Gastroesophageal sphincter (tissue), 4 donors: ENCODE results near the gene MFN2. TPM values are rescaled to one million over a fixed set of nuclear protein-coding genes. Genes with fewer than 3 reads are reported as not detected.
A peak's percentile ranks its signal among the peaks of the same experiment; 100 is the strongest.
"Not testable (repeated sequence)": the region's sequence is repeated elsewhere in the genome, so short reads cannot be mapped to it uniquely, and the experiment has no call there.

Experiments
- ATAC-seq: fragments of 150-250 bp; one replicate; pipeline ENCODE4 v1.9.1; 2016; ENCODE audit warnings: mild to moderate bottlenecking, moderate library complexity
- H3K27ac ChIP-seq, 4 donors: fragments of 200-600 bp; sonication (generic) in 3 of 4; 1 replicate in 3 of 4; 2 replicates in 1 of 4; pipeline ENCODE4 v1.5.1; 2016 to 2019
- H3K27me3 ChIP-seq: fragments of 200-600 bp; sonication (generic); one replicate; pipeline ENCODE4 v1.5.1; 2019
- H3K36me3 ChIP-seq, 2 donors: fragments of 200-600 bp; sonication (generic); one replicate each; pipeline ENCODE4 v1.5.1; 2019; ENCODE audit warnings: control low read depth in 1 of 2
- H3K4me1 ChIP-seq, 3 donors: fragments of 200-600 bp; sonication (generic); 1 replicate in 2 of 3; 2 replicates in 1 of 3; pipeline ENCODE4 v1.5.1; 2016 to 2019; ENCODE audit warnings: control low read depth in 2 of 3
- H3K4me3 ChIP-seq, 2 donors: fragments of 200-600 bp; sonication (generic); one replicate each; pipeline ENCODE4 v1.5.1; 2019; ENCODE audit warnings: mild to moderate bottlenecking in 1 of 2, moderate library complexity in 1 of 2
- H3K9me3 ChIP-seq, 3 donors: fragments of 200-600 bp; sonication (generic); one replicate each; pipeline ENCODE4 v1.5.1; 2017 to 2019; ENCODE audit warnings: control low read depth in 2 of 3
- CTCF ChIP-seq, 4 experiments: fragments of 200-600 bp in 2 of 4; fragments of 450-650 bp in 2 of 4; sonication (generic) in 1 of 4; IDR thresholded peaks; one replicate each; pipeline ENCODE4 v1.5.1; 2017 to 2019; ENCODE audit warnings: antibody characterized with exemption in 4 of 4, mild to moderate bottlenecking in 2 of 4, moderate library complexity in 2 of 4
- EP300 ChIP-seq: sonication (generic); formaldehyde crosslinking; IDR thresholded peaks from one replicate; pipeline ENCODE4 v1.6.1; 2017; ENCODE audit warnings: antibody characterized with exemption, mild to moderate bottlenecking
- POLR2A ChIP-seq, 2 donors: fragments of 450-650 bp; IDR thresholded peaks; one replicate each; pipeline ENCODE4 v1.6.1; 2017; ENCODE audit warnings: antibody characterized with exemption in 2 of 2, mild to moderate bottlenecking in 2 of 2, moderate library complexity in 1 of 2
- POLR2AphosphoS5 ChIP-seq: sonication (generic); formaldehyde crosslinking; IDR thresholded peaks from one replicate; pipeline ENCODE4 v1.6.1; 2017; ENCODE audit warnings: antibody characterized with exemption
- WGBS, 2 donors: methylation state at CpG; one replicate each; pipeline ENCODE4 v1.1.5; 2018; ENCODE audit warnings: low coverage in 1 of 2; 5-methylcytosine and 5-hydroxymethylcytosine counted together
- total RNA-seq, 4 donors: library from RNA; depleted of rRNA; stranded (reverse); fragments of >200 nt; gene quantifications; one replicate each; pipeline ENCODE4 v1.1.0, GENCODE V29; 2016

Gene MFN2
- total RNA-seq, 4 donors from 2014 or later = 117 to 236 (median 186) TPM

GRCh38 chr1:12029720-12030339 is 49.6 kb downstream of the MFN2 start:
- peaks cover 0 to 75% of the 10 kb centered on the region in 2 donors for H3K36me3 ChIP-seq
- H3K4me1 ChIP-seq = no peaks in the 10 kb centered on the region
- no peak overlapping the region for H3K27ac ChIP-seq
- WGBS, 2 donors = 50% methylated on average over 2 of the region's 32 CpGs; no CpG with 5 or more reads in 1 of the 2 donors
- no peaks in the 10 kb centered on the region for H3K9me3 ChIP-seq
- TF ChIP-seq POLR2AphosphoS5 (no peak), EP300 (no peak), CTCF (IDR thresholded peaks at IDR 0.05) (no peak), POLR2A (IDR thresholded peaks at IDR 0.05) (no peak)
- no peak for ATAC-seq
- H3K27me3 ChIP-seq = no peaks in the 10 kb centered on the region
- no peak overlapping the region for H3K4me3 ChIP-seq

- peak; percentile 59 for ATAC-seq
- 56 to 100% methylated on average over 1 of the region's 20 CpGs for WGBS, 2 donors
- no peak overlapping the region for H3K4me3 ChIP-seq
- H3K4me1 ChIP-seq = no peaks in the 10 kb centered on the region
- peaks cover 0 to 60% of the 10 kb centered on the region in 2 donors for H3K36me3 ChIP-seq
- no peaks in the 10 kb centered on the region for H3K9me3 ChIP-seq
- TF ChIP-seq CTCF (IDR thresholded peaks at IDR 0.05) (peak in 3 of 4 experiments; percentile 46 to 67 (median 47)), POLR2AphosphoS5 (no peak), POLR2A (IDR thresholded peaks at IDR 0.05) (no peak)
- no peak overlapping the region for H3K27ac ChIP-seq
- no peaks in the 10 kb centered on the region for H3K27me3 ChIP-seq
Observed at GRCh38 chr1:12031039-12031980, 51.1 kb downstream of the MFN2 start.

GRCh38 chr1:12032161-12032621 is 51.9 kb downstream of the MFN2 start:
- TF ChIP-seq POLR2A (IDR thresholded peaks at IDR 0.05) (no peak), POLR2AphosphoS5 (no peak), CTCF (IDR thresholded peaks at IDR 0.05) (no peak), EP300 (no peak)
- H3K27me3 ChIP-seq = no peaks in the 10 kb centered on the region
- no peaks in the 10 kb centered on the region for H3K4me1 ChIP-seq
- H3K4me3 ChIP-seq = no peak overlapping the region
- 75 to 85% methylated on average over 2 to 8 of the region's 10 CpGs for WGBS, 2 donors
- H3K9me3 ChIP-seq = no peaks in the 10 kb centered on the region
- H3K36me3 ChIP-seq = peaks cover 0 to 51% of the 10 kb centered on the region in 2 donors
- ATAC-seq = no peak
- no peak overlapping the region for H3K27ac ChIP-seq

- WGBS, 2 donors = 79 to 95% methylated on average over 2 to 4 of the region's 5 CpGs
- H3K36me3 ChIP-seq = peaks cover 0 to 39% of the 10 kb centered on the region in 2 donors
- not testable (repeated sequence) for H3K4me1 ChIP-seq, H3K4me3 ChIP-seq, H3K27me3 ChIP-seq, ATAC-seq, H3K9me3 ChIP-seq
- H3K27ac ChIP-seq = peak overlapping the region in 1 of 4 donors; percentile 48
Observed at GRCh38 chr1:12033441-12033840, 53.2 kb downstream of the MFN2 start.

- no peak for TF ChIP-seq POLR2AphosphoS5
- TF ChIP-seq EP300 = no peak
- no peak for TF ChIP-seq POLR2A (IDR thresholded peaks at IDR 0.05)
- no peak for TF ChIP-seq CTCF (IDR thresholded peaks at IDR 0.05)
- H3K27me3 ChIP-seq = peaks cover 4% of the 10 kb centered on the region
- WGBS, 2 donors = 43 to 69% methylated on average over 2 to 7 of the region's 7 CpGs
- peaks cover 0 to 29% of the 10 kb centered on the region in 2 donors for H3K36me3 ChIP-seq
- no peak for ATAC-seq
- no peaks in the 10 kb centered on the region for H3K9me3 ChIP-seq
- no peaks in the 10 kb centered on the region for H3K4me1 ChIP-seq
- peak overlapping the region in 1 of 4 donors; percentile 22 for H3K27ac ChIP-seq
- H3K4me3 ChIP-seq = no peak overlapping the region
Observed at GRCh38 chr1:12034381-12034801, 54.1 kb downstream of the MFN2 start.
